Stomach (tissue), 9 donors: ENCODE data around the gene CFAP46. TPM values are rescaled to one million over a fixed set of nuclear protein-coding genes. Genes with fewer than 3 reads are reported as not detected.

Experiments
- DNase-seq, 2 donors: peaks; one replicate each; pipeline versions ENCODE4 v3.0.0 to v3.0.0-alpha.2; 2013 to 2019
- H3K27ac ChIP-seq, 5 donors: fragments of 200-600 bp in 4 of 5; sonication (generic) in 4 of 5; one replicate each; pipeline ENCODE4 v1.5.1; 2013 to 2019; ENCODE audit warnings: mild to moderate bottlenecking in 1 of 5, moderate library complexity in 1 of 5
- H3K27me3 ChIP-seq, 3 donors: fragments of 200-600 bp; sonication (generic); one replicate each; pipeline ENCODE4 v1.5.1; 2017 to 2019; ENCODE audit warnings: mixed run types in 1 of 3
- H3K36me3 ChIP-seq, 4 donors: fragments of 200-600 bp; sonication (generic); 1 replicate in 3 of 4; 2 replicates in 1 of 4; pipeline ENCODE4 v1.5.1; 2016 to 2019
- H3K4me1 ChIP-seq, 4 donors: fragments of 200-600 bp; sonication (generic); one replicate each; pipeline ENCODE4 v1.5.1; 2016 to 2019
- H3K4me3 ChIP-seq, 4 donors: fragments of 200-600 bp; sonication (generic) in 3 of 4; one replicate each; pipeline ENCODE4 v1.5.1; 2016 to 2019; ENCODE audit warnings: mild to moderate bottlenecking in 1 of 4
- H3K9me3 ChIP-seq, 4 donors: fragments of 200-600 bp; sonication (generic); one replicate each; pipeline ENCODE4 v1.5.1; 2016 to 2019
- EP300 ChIP-seq: sonication (generic); formaldehyde crosslinking; IDR thresholded peaks from one replicate; pipeline ENCODE4 v1.6.1; 2017; ENCODE audit warnings: antibody characterized with exemption
- POLR2A ChIP-seq, 4 donors: fragments of 450-650 bp; IDR thresholded peaks; one replicate each; pipeline ENCODE4 v1.6.1; 2016; ENCODE audit warnings: antibody characterized with exemption in 4 of 4, control low read depth in 2 of 4, mild to moderate bottlenecking in 1 of 4, moderate library complexity in 1 of 4
- POLR2AphosphoS5 ChIP-seq, 3 donors: sonication (generic); formaldehyde crosslinking; IDR thresholded peaks; one replicate each; pipeline ENCODE4 v1.6.1; 2016; ENCODE audit warnings: antibody characterized with exemption in 3 of 3
- WGBS, 5 donors: extraction: QIAGEN DNeasy Blood & Tissue Kit in 3 of 5; methylation state at CpG; one replicate each; pipeline versions ENCODE4 v1.1.5 to v1.1.7; 2013 to 2018; 5-methylcytosine and 5-hydroxymethylcytosine counted together
- intact Hi-C: fragments of 100-400 bp; cut with DNase I; formaldehyde crosslinking; loops from one replicate; pipeline ENCODE4 v1.15.1; 2023; ENCODE audit warnings: low total_unique reads
- polyA plus RNA-seq, 3 donors: library from polyadenylated mRNA; stranded (reverse); fragments of 200-250 nt; gene quantifications; one replicate each; pipeline ENCODE4 v1.2.3, GENCODE V29; 2013
- total RNA-seq, 5 donors: library from RNA; depleted of rRNA; stranded (reverse); fragments of >200 nt; gene quantifications; one replicate each; pipeline versions ENCODE4 v1.1.0 to v1.2.3, GENCODE V29; 2014 to 2016
- TF ChIP-seq, protein P1 (sequence below), 7 experiments: fragments of 450-650 bp in 4 of 7; fragments of 200-600 bp in 3 of 7; sonication (generic) in 3 of 7; IDR thresholded peaks; one replicate each; pipeline ENCODE4 v1.5.1; 2016 to 2019; ENCODE audit warnings: antibody characterized with exemption in 7 of 7, control low read depth in 2 of 7, mild to moderate bottlenecking in 1 of 7
- donor health status: healthy with polysubstance abuse.
- donor health status: Bipolar disorder and iron deficiency.
- donor health status: healthy.

The CFAP46 gene
- total and polyA plus RNA-seq, 8 donors = under 0.01 to 5.8 (median 1.8) TPM; not detected in 1

DNA sequence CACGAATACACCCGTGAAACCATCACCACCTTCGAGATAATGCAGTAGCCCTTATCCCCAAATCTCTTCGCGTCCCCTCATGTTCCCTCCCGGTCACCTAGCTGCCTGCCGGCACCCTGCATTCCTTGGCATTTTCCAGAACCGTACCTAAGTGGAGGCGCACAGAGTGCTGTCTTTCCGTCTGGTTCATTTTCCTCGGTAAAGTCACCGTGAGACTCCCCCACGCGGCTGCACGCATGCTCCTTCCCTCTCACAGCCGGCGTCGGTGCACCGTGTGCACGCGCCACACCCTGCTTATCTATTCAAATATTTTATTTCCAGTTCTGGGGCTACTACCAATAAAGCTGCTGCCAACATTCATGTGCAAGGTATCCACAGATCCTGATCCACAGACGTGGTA, 90.9 kb downstream of the CFAP46 start:
- peak in 1 of 3 donors; percentile 28 for TF ChIP-seq POLR2AphosphoS5 (IDR thresholded peaks at IDR 0.05)
- TF ChIP-seq, protein P1, sequence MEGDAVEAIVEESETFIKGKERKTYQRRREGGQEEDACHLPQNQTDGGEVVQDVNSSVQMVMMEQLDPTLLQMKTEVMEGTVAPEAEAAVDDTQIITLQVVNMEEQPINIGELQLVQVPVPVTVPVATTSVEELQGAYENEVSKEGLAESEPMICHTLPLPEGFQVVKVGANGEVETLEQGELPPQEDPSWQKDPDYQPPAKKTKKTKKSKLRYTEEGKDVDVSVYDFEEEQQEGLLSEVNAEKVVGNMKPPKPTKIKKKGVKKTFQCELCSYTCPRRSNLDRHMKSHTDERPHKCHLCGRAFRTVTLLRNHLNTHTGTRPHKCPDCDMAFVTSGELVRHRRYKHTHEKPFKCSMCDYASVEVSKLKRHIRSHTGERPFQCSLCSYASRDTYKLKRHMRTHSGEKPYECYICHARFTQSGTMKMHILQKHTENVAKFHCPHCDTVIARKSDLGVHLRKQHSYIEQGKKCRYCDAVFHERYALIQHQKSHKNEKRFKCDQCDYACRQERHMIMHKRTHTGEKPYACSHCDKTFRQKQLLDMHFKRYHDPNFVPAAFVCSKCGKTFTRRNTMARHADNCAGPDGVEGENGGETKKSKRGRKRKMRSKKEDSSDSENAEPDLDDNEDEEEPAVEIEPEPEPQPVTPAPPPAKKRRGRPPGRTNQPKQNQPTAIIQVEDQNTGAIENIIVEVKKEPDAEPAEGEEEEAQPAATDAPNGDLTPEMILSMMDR (IDR thresholded peaks at IDR 0.05) = no peak
- Histone ChIP-seq H3K9me3 (peaks cover 0 to 13% (median 6%) of the 10 kb centered on the region in 4 donors), H3K27ac (peak overlapping the region in 2 of 5 donors; percentile 14 to 15), H3K4me1 (peaks cover 7 to 27% (median 15%) of the 10 kb centered on the region in 4 donors), H3K27me3 (peaks cover 0 to 21% (median 0%) of the 10 kb centered on the region in 3 donors), H3K4me3 (no peak overlapping the region), H3K36me3 (peaks cover 0 to 4% (median 0%) of the 10 kb centered on the region in 4 donors)
- intact Hi-C loops = no loop called here
- peak in 1 of 2 donors; percentile 55 for DNase-seq
- WGBS, 5 donors = 59 to 78% (median 64%) methylated on average over 22 of the region's 22 CpGs

DNA sequence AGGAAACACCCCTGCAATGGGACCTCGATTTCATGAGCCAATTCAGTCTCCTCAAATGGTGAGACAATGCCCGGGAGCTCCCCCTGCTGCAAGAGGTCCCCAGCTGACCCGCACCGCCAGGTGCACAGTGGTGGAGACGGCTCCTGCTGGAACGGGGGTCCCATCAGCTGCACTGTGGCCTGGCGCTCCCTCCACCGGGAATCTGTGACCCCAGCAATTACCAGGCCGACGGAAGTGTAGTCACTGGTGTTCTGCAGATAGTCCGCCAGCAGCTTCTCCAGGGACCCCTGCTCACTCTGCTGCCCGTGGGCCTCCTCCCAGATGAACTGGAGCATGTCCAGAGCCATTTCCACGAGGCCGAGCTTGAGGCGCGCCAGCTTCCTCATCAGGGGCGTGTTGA, 91.5 kb downstream of the CFAP46 start:
- 86 to 95% (median 89%) methylated on average over 15 to 17 of the region's 17 CpGs for WGBS, 5 donors
- intact Hi-C loops = no loop called here
- peak in 1 of 2 donors; percentile 20 for DNase-seq

DNA sequence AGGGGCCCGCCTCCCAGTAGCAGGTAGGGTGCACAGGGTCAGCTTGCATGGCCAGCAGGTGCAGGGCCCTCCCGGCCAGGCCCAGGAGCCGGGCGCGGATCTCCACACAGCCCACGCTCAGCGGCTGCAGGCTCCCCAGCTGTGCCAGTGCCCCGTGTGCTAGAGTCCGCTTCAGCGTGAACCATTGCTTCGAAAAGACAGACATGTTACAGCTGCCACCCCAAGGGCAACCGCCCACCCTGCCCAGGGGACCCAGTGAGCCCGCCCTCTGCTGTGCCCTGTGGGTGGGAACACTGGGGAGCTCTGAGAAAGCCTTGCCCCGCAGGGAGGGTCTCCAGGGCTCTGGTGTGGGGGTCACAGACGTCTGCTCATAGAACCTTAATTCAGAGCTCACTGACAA, 92.1 kb downstream of the CFAP46 start:
- H3K4me1 ChIP-seq = peaks cover 7 to 27% (median 15%) of the 10 kb centered on the region in 4 donors
- H3K9me3 ChIP-seq = peaks cover 0 to 6% (median 1%) of the 10 kb centered on the region in 4 donors
- H3K4me3 ChIP-seq = peak overlapping the region in 1 of 4 donors; percentile 35
- intact Hi-C loops = no loop called here
- peak in 1 of 2 donors; percentile 24 for DNase-seq
- H3K36me3 ChIP-seq = no peaks in the 10 kb centered on the region
- WGBS, 5 donors = 80 to 93% (median 91%) methylated on average over 12 to 15 of the region's 15 CpGs
- peaks cover 0 to 33% (median 0%) of the 10 kb centered on the region in 3 donors for H3K27me3 ChIP-seq
- TF ChIP-seq POLR2A (IDR thresholded peaks at IDR 0.05) (no peak), EP300 (no peak), POLR2AphosphoS5 (IDR thresholded peaks at IDR 0.05) (no peak)
- TF ChIP-seq, protein P1 (IDR thresholded peaks at IDR 0.05) = no peak
- H3K27ac ChIP-seq = peak overlapping the region in 2 of 5 donors; percentile 37 to 60

More for the DNA sequence above, 91.5 kb downstream of the CFAP46 start:
- H3K27me3 ChIP-seq = peaks cover 0 to 27% (median 0%) of the 10 kb centered on the region in 3 donors
- peaks cover 0 to 2% (median 0%) of the 10 kb centered on the region in 4 donors for H3K36me3 ChIP-seq
- H3K4me1 ChIP-seq = peaks cover 7 to 27% (median 15%) of the 10 kb centered on the region in 4 donors
- H3K4me3 ChIP-seq = no peak overlapping the region
- TF ChIP-seq EP300 = no peak
- peaks cover 0 to 10% (median 3%) of the 10 kb centered on the region in 4 donors for H3K9me3 ChIP-seq
- no peak overlapping the region for H3K27ac ChIP-seq

DNA sequence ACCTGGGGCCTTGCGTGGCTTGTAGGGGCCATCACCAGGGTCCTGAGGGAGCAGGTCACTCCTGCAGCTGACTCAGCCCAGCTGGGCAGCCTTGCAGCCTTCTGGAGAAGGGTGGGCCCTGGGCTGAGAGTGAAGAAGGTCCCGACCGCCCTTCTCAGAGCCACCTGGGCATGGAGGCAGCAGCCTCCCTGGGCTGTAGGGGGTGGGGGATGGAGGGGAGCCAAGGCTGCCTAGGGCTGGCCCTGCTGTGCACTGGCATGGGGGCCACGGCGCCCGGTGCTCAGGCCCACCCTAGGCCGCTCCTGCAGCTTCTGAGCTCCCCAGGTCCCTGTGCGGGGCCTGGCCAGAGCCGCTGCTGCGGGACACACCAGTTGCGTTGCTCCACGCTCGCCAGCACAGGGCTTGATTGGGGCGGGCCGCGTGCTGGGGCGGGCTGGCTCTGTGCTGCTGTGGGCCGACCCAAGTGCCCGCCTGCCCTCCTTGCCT, 92.8 kb downstream of the CFAP46 start:
- intact Hi-C loops = no loop called here
- TF ChIP-seq POLR2A (IDR thresholded peaks at IDR 0.05) (no peak), EP300 (no peak), POLR2AphosphoS5 (IDR thresholded peaks at IDR 0.05) (no peak)
- TF ChIP-seq, protein P1 (IDR thresholded peaks at IDR 0.05) = no peak
- peak in 1 of 2 donors; percentile 25 for DNase-seq

More for the DNA sequence above, 92.8 kb downstream of the CFAP46 start:
- Histone ChIP-seq H3K9me3 (peaks cover 0 to 6% (median 1%) of the 10 kb centered on the region in 4 donors), H3K4me1 (peaks cover 7 to 27% (median 15%) of the 10 kb centered on the region in 4 donors), H3K27me3 (peaks cover 0 to 40% (median 0%) of the 10 kb centered on the region in 3 donors), H3K4me3 (peak overlapping the region in 3 of 4 donors; percentile 6 to 35 (median 15)), H3K36me3 (no peaks in the 10 kb centered on the region), H3K27ac (peak overlapping the region; percentile 37 to 64 (median 58))
- WGBS, 5 donors = 78 to 97% (median 91%) methylated on average over 12 to 19 of the region's 19 CpGs
